ENCODE results near the gene CACNA1S. TPM values are rescaled to one million over a fixed set of nuclear protein-coding genes. Genes with fewer than 3 reads are reported as not detected.

The CACNA1S gene
- total RNA-seq, 1 donor from 2014 or later: not detected

- Histone ChIP-seq H3K27me3 (no peaks in the 10 kb centered on the region), H3K4me3 (no peak overlapping the region), H3K27ac (no peak overlapping the region), H3K36me3 (no peaks in the 10 kb centered on the region), H3K9me3 (no peaks in the 10 kb centered on the region), H3K4me1 (no peaks in the 10 kb centered on the region)
- DNase-seq (ENCODE audit: low spot score in 2 of 2): no peak
- intact Hi-C loops (cut with DNase I): no loop called here
- TF ChIP-seq CTCF (IDR thresholded peaks at IDR 0.05): no peak
These were observed 46.5 kb downstream of the CACNA1S start for GRCh38 chr1:201065686-201066085.

GRCh38 chr1:201064806-201065205, 47.4 kb downstream of the CACNA1S start:
- H3K27ac ChIP-seq: no peak overlapping the region
- no peak overlapping the region for H3K4me3 ChIP-seq
- no peaks in the 10 kb centered on the region for H3K36me3 ChIP-seq
- no peaks in the 10 kb centered on the region for H3K27me3 ChIP-seq
- peaks cover 0 to 3% of the 10 kb centered on the region in 2 donors for H3K4me1 ChIP-seq
- no peaks in the 10 kb centered on the region for H3K9me3 ChIP-seq
- intact Hi-C loops (cut with DNase I): no loop called here
- no peak for TF ChIP-seq CTCF (IDR thresholded peaks at IDR 0.05)
- DNase-seq (ENCODE audit: low spot score in 2 of 2): no peak

GRCh38 chr1:201063145-201063544, 49.1 kb downstream of the CACNA1S start:
- Histone ChIP-seq H3K27ac (no peak overlapping the region), H3K36me3 (no peaks in the 10 kb centered on the region), H3K4me3 (no peak overlapping the region), H3K9me3 (no peaks in the 10 kb centered on the region), H3K27me3 (no peaks in the 10 kb centered on the region), H3K4me1 (peaks cover 0 to 3% of the 10 kb centered on the region in 2 donors)
- DNase-seq (ENCODE audit: low spot score in 2 of 2): no peak
- TF ChIP-seq CTCF (IDR thresholded peaks at IDR 0.05): no peak
- intact Hi-C loops (cut with DNase I): no loop called here

- no peak overlapping the region for H3K27ac ChIP-seq
- H3K27me3 ChIP-seq: no peaks in the 10 kb centered on the region
- no peak for TF ChIP-seq CTCF (IDR thresholded peaks at IDR 0.05)
- peaks cover 0 to 3% of the 10 kb centered on the region in 2 donors for H3K4me1 ChIP-seq
- intact Hi-C loops (cut with DNase I): no loop called here
- no peak overlapping the region for H3K4me3 ChIP-seq
- H3K9me3 ChIP-seq: no peaks in the 10 kb centered on the region
- H3K36me3 ChIP-seq: no peaks in the 10 kb centered on the region
- DNase-seq (ENCODE audit: low spot score in 2 of 2): no peak
These were observed 49.6 kb downstream of the CACNA1S start for GRCh38 chr1:201062511-201063091.

GRCh38 chr1:201061886-201062285, 50.3 kb downstream of the CACNA1S start:
- intact Hi-C loops (cut with DNase I): no loop called here
- DNase-seq (ENCODE audit: low spot score in 2 of 2): no peak
- Histone ChIP-seq H3K4me3 (no peak overlapping the region), H3K36me3 (no peaks in the 10 kb centered on the region), H3K27me3 (no peaks in the 10 kb centered on the region), H3K9me3 (no peaks in the 10 kb centered on the region), H3K4me1 (peaks cover 0 to 3% of the 10 kb centered on the region in 2 donors), H3K27ac (no peak overlapping the region)
- no peak for TF ChIP-seq CTCF (IDR thresholded peaks at IDR 0.05)

GRCh38 chr1:201061049-201061448, 51.2 kb downstream of the CACNA1S start:
- Histone ChIP-seq H3K9me3 (no peaks in the 10 kb centered on the region), H3K4me3 (no peak overlapping the region), H3K36me3 (no peaks in the 10 kb centered on the region), H3K27ac (no peak overlapping the region), H3K27me3 (no peaks in the 10 kb centered on the region), H3K4me1 (peaks cover 0 to 7% of the 10 kb centered on the region in 2 donors)
- TF ChIP-seq CTCF (IDR thresholded peaks at IDR 0.05): no peak
- intact Hi-C loops (cut with DNase I): no loop called here
- DNase-seq (ENCODE audit: low spot score in 2 of 2): no peak

Measured in ascending aorta (tissue), 2 donors.